HepG2 (cell line): ENCODE data around the gene CTDSP2. TPM values are rescaled to one million over a fixed set of nuclear protein-coding genes. Genes with fewer than 3 reads are reported as not detected.

ENCODE experiments used
- CSRNP1 ChIP-seq: sonication (generic); formaldehyde crosslinking; IDR thresholded peaks from 2 replicates; pipeline ENCODE4 v1.8.1; 2023; ENCODE audit warnings: mild to moderate bottlenecking, missing genetic modification reagents
- EED ChIP-seq: sonication (generic); formaldehyde crosslinking; IDR thresholded peaks from 2 replicates; pipeline ENCODE4 v1.5.0; 2020; ENCODE audit warnings: mild to moderate bottlenecking, missing genetic modification reagents
- ESRRA ChIP-seq: sonication (generic); formaldehyde crosslinking; IDR thresholded peaks from 2 replicates; pipeline ENCODE4 v1.5.1; 2020; ENCODE audit warnings: mild to moderate bottlenecking, low read depth, missing genetic modification reagents
- FOXM1 ChIP-seq: sonication (generic); formaldehyde crosslinking; IDR thresholded peaks from 2 replicates; pipeline ENCODE4 v1.5.0; 2020; ENCODE audit warnings: missing genetic modification reagents
- GLI4 ChIP-seq: sonication (generic); formaldehyde crosslinking; IDR thresholded peaks from 2 replicates; pipeline ENCODE4 v1.5.1; 2020; ENCODE audit warnings: missing genetic modification reagents, mild to moderate bottlenecking, moderate library complexity, borderline replicate concordance
- KAT8 ChIP-seq: IDR thresholded peaks from 2 replicates; pipeline ENCODE4 v1.6.1; 2016; ENCODE audit warnings: missing genetic modification reagents, missing compliant biosample characterization
- KLF12 ChIP-seq: sonication (generic); formaldehyde crosslinking; IDR thresholded peaks from 2 replicates; pipeline ENCODE4 v1.4.0; 2020; ENCODE audit warnings: missing genetic modification reagents, borderline replicate concordance
- PRPF4 ChIP-seq: fragments of 200-400 bp; formaldehyde crosslinking; IDR thresholded peaks from 2 replicates; pipeline ENCODE4 v1.6.1; 2016; ENCODE audit warnings: low read length, low read depth; ENCODE audit not compliant: poor library complexity, severe bottlenecking
- SNAI1 ChIP-seq: sonication (generic); formaldehyde crosslinking; IDR thresholded peaks from 2 replicates; pipeline ENCODE4 v1.5.0; 2020; ENCODE audit warnings: mild to moderate bottlenecking, missing genetic modification reagents, borderline replicate concordance
- TEAD3 ChIP-seq: optimal IDR thresholded peaks from 2 replicates; pipeline ENCODE3; 2016; ENCODE audit warnings: borderline replicate concordance
- YY1 ChIP-seq: IDR thresholded peaks from 2 replicates; pipeline ENCODE4 v1.6.1; 2011; ENCODE audit warnings: low read length, low read depth, moderate library complexity, mild to moderate bottlenecking; ENCODE audit not compliant: insufficient read depth, insufficient replicate concordance
- ZNF142 ChIP-seq: sonication (generic); formaldehyde crosslinking; IDR thresholded peaks from 2 replicates; pipeline ENCODE4 v1.4.0; 2020; ENCODE audit warnings: missing genetic modification reagents
- ZNF20 ChIP-seq: sonication (generic); formaldehyde crosslinking; IDR thresholded peaks from 2 replicates; pipeline ENCODE4 v1.4.0; 2020; ENCODE audit warnings: mild to moderate bottlenecking, moderate library complexity, missing genetic modification reagents
- ZNF614 ChIP-seq: IDR thresholded peaks from 2 replicates; pipeline ENCODE4 v1.6.1; 2018; ENCODE audit warnings: missing biosample characterization, missing genetic modification reagents, inconsistent platforms, borderline replicate concordance
- ZNF749 ChIP-seq: sonication (generic); formaldehyde crosslinking; IDR thresholded peaks from 2 replicates; pipeline ENCODE4 v1.8.0; 2022; ENCODE audit warnings: mild to moderate bottlenecking, missing genetic modification reagents, moderate library complexity, borderline replicate concordance
- ZNF766 ChIP-seq: sonication (generic); formaldehyde crosslinking; IDR thresholded peaks from 2 replicates; pipeline ENCODE4 v1.5.0; 2020; ENCODE audit warnings: missing genetic modification reagents, borderline replicate concordance
- ZNF770 ChIP-seq: sonication (generic); formaldehyde crosslinking; IDR thresholded peaks from 2 replicates; pipeline ENCODE4 v1.5.0; 2020; ENCODE audit warnings: mild to moderate bottlenecking, missing genetic modification reagents
- polyA plus RNA-seq, 8 experiments: library from polyadenylated mRNA; depleted of rRNA in 3 of 8; stranded (reverse) in 7 of 8; unstranded in 1 of 8; fragments of >200 nt; fragmentation: Illumina TruSeq in 4 of 8; extraction: Trizol in 4 of 8; gene quantifications; 2 replicates each; pipeline versions ENCODE4 v1.2.1 to v1.2.3, GENCODE V29; 2011 to 2016; ENCODE audit warnings: low read depth in 4 of 8, missing spikeins in 1 of 8, mixed read lengths in 1 of 8; ENCODE audit not compliant: insufficient read depth in 1 of 8
- total RNA-seq, 5 experiments: library from RNA; depleted of rRNA; stranded (reverse); fragments of >200 nt; fragmentation: Illumina TruSeq; extraction: Trizol; gene quantifications; 2 replicates each; pipeline ENCODE4 v1.2.3, GENCODE V29; 2016; ENCODE audit warnings: low read depth in 1 of 5

The CTDSP2 gene
- total and polyA plus RNA-seq, 2 of the 13 experiments (the other 11 are each of a cell fraction or from before 2014, with no cell fraction given): 38.1 to 82.5 TPM

- TF ChIP-seq CSRNP1 (CRISPR knock-in tag) (0 out of 2 replicates have a peak, but pooled peaks have one; percentile 26), TEAD3 (no peak), YY1 (peak; percentile 25), ESRRA (0 out of 2 replicates have a peak, but pooled peaks have one; percentile 12), FOXM1 (CRISPR knock-in tag) (no peak), ZNF142 (CRISPR knock-in tag) (peak; percentile 65; the same call in 1 of the 2 replicates), KAT8 (CRISPR knock-in tag) (no peak), SNAI1 (CRISPR knock-in tag) (peak; percentile 61; the same call in 1 of the 2 replicates), EED (CRISPR knock-in tag) (no peak), KLF12 (0 out of 2 replicates have a peak, but pooled peaks have one; percentile 59), ZNF614 (CRISPR knock-in tag) (0 out of 2 replicates have a peak, but pooled peaks have one; percentile 5), ZNF749 (no peak), ZNF20 (0 out of 2 replicates have a peak, but pooled peaks have one; percentile 25), ZNF766 (CRISPR knock-in tag) (peak; percentile 46; the same call in 1 of the 2 replicates), GLI4 (CRISPR knock-in tag) (peak; percentile 55; the same call in 1 of the 2 replicates), ZNF770 (peak; percentile 87), PRPF4 (no peak)
These were observed 73.9 kb downstream of the CTDSP2 start, which contains the start of gene EEF1AKMT3 (continued) for GRCh38 chr12:57772429-57773322.
